Thoracic aorta (tissue), 2 donors: Measurements from ENCODE around the gene PGC. TPM values are rescaled to one million over a fixed set of nuclear protein-coding genes. Genes with fewer than 3 reads are reported as not detected.

Source experiments
- ATAC-seq: fragments of 150-250 bp; one replicate; pipeline ENCODE4 v1.8.0; 2017; ENCODE audit warnings: low read depth; ENCODE audit not compliant: insufficient number of reproducible peaks, low FRiP score
- DNase-seq: peaks from one replicate; pipeline ENCODE4 v3.0.0-alpha.2; 2020; ENCODE audit warnings: low spot score
- H3K27ac ChIP-seq, 2 donors: fragments of 200-600 bp; sonication (generic); 1 replicate in 1 of 2; 2 replicates in 1 of 2; pipeline ENCODE4 v1.5.1; 2016; ENCODE audit warnings: mild to moderate bottlenecking in 2 of 2, moderate library complexity in 2 of 2
- H3K27me3 ChIP-seq: fragments of 200-600 bp; sonication (generic); replicated peaks from 2 replicates; pipeline ENCODE4 v1.6.0; 2016; ENCODE audit warnings: mild to moderate bottlenecking; ENCODE audit not compliant: insufficient read depth
- H3K36me3 ChIP-seq: fragments of 200-600 bp; sonication (generic); one replicate; pipeline ENCODE4 v1.5.1; 2016
- H3K4me1 ChIP-seq, 2 donors: fragments of 200-600 bp; sonication (generic); 1 replicate in 1 of 2; 2 replicates in 1 of 2; pipeline versions ENCODE4 v1.5.1 to v1.6.0; 2016; ENCODE audit warnings: low read depth in 2 of 2, mild to moderate bottlenecking in 1 of 2; ENCODE audit not compliant: control insufficient read depth in 1 of 2
- H3K4me3 ChIP-seq: fragments of 200-600 bp; sonication (generic); 2 replicates; pipeline ENCODE4 v1.5.1; 2016; ENCODE audit warnings: mild to moderate bottlenecking
- H3K9me3 ChIP-seq: fragments of 200-600 bp; sonication (generic); 2 replicates; pipeline ENCODE4 v1.5.1; 2016
- CTCF ChIP-seq: fragments of 200-600 bp; sonication (generic); IDR thresholded peaks from one replicate; pipeline ENCODE4 v1.5.1; 2019; ENCODE audit warnings: antibody characterized with exemption
- total RNA-seq, 2 donors: library from RNA; depleted of rRNA; stranded (reverse); fragments of >200 nt; gene quantifications; one replicate each; pipeline versions ENCODE4 v1.1.0 to v1.2.3, GENCODE V29; 2016

PGC gene
- total RNA-seq, 2 donors from 2014 or later = 53.1 TPM; not detected in 1

GRCh38 chr6:41690541-41691330 is 56.5 kb downstream of the PGC start:
- Histone ChIP-seq H3K36me3 (peaks cover 34% of the 10 kb centered on the region), H3K27me3 (no peaks in the 10 kb centered on the region), H3K27ac (no peak overlapping the region), H3K4me3 (no peak overlapping the region), H3K9me3 (no peaks in the 10 kb centered on the region), H3K4me1 (no peaks in the 10 kb centered on the region)
- ATAC-seq = no peak
- no peak for DNase-seq
- TF ChIP-seq CTCF = no peak

GRCh38 chr6:41689171-41690008 is 57.8 kb downstream of the PGC start:
- Histone ChIP-seq H3K4me1 (no peaks in the 10 kb centered on the region), H3K27ac (no peak overlapping the region), H3K4me3 (no peak overlapping the region), H3K27me3 (no peaks in the 10 kb centered on the region), H3K36me3 (peaks cover 43% of the 10 kb centered on the region), H3K9me3 (no peaks in the 10 kb centered on the region)
- no peak for TF ChIP-seq CTCF
- DNase-seq = no peak
- no peak for ATAC-seq

GRCh38 chr6:41688256-41688965 is 58.8 kb downstream of the PGC start:
- Histone ChIP-seq H3K9me3 (no peaks in the 10 kb centered on the region), H3K27me3 (no peaks in the 10 kb centered on the region), H3K4me3 (no peak overlapping the region), H3K36me3 (peaks cover 45% of the 10 kb centered on the region), H3K4me1 (peaks cover 0 to under 1% of the 10 kb centered on the region in 2 donors), H3K27ac (no peak overlapping the region)
- ATAC-seq (no peak), DNase-seq (no peak)
- TF ChIP-seq CTCF = no peak

- Histone ChIP-seq H3K4me1 (peaks cover 4 to 8% of the 10 kb centered on the region in 2 donors), H3K27ac (no peak overlapping the region), H3K27me3 (no peaks in the 10 kb centered on the region), H3K4me3 (no peak overlapping the region), H3K9me3 (no peaks in the 10 kb centered on the region), H3K36me3 (peaks cover 45% of the 10 kb centered on the region)
- DNase-seq = no peak
- ATAC-seq = no peak
- no peak for TF ChIP-seq CTCF
These were observed 59.6 kb downstream of the PGC start for GRCh38 chr6:41687501-41688175.

Other genes with a start within 250 kb of the PGC start
- 10 to 100 TPM; 15.7 to 21.0 TPM for gene FOXP4, start 201.0 kb downstream of the PGC start, total RNA-seq
- gene MDFI, start 108.9 kb downstream of the PGC start, total RNA-seq = 10 to 100 TPM in 1 of 2 donors, 1 to 10 TPM in 1; 5.1 to 10.3 TPM
- gene TFEB, start 11.8 kb downstream of the PGC start, total RNA-seq = 10 to 100 TPM; 22.9 to 23.8 TPM
- gene FRS3, start 32.5 kb upstream of the PGC start, total RNA-seq = 1 to 10 TPM; 2.6 to 3.2 TPM
- gene PRICKLE4, start 33.4 kb upstream of the PGC start, total RNA-seq = 1 to 10 TPM; 3.1 to 4.6 TPM
- 10 to 100 TPM; 62.7 to 63.1 TPM for gene TOMM6, start 40.3 kb upstream of the PGC start, total RNA-seq
- 1 to 10 TPM; 3.3 to 3.8 TPM for gene USP49, start 148.0 kb upstream of the PGC start, total RNA-seq
- 10 to 100 TPM in 1 of 2 donors, 1 to 10 TPM in 1; 5.6 to 11.6 TPM for gene MED20, start 173.7 kb upstream of the PGC start, total RNA-seq
- 10 to 100 TPM in 1 of 2 donors, 1 to 10 TPM in 1; 5.3 to 11.6 TPM for gene BYSL, start 174.1 kb upstream of the PGC start, total RNA-seq
- 100 to 1,000 TPM; 131 to 170 TPM for gene CCND3, start 194.4 kb upstream of the PGC start, total RNA-seq